Left ventricle myocardium superior (tissue), 1 donor: Measurements from ENCODE around the gene PTCRA. TPM values are rescaled to one million over a fixed set of nuclear protein-coding genes. Genes with fewer than 3 reads are reported as not detected.
A peak's percentile ranks its signal among the peaks of the same experiment; 100 is the strongest.
"Not testable (repeated sequence)": the region's sequence is repeated elsewhere in the genome, so short reads cannot be mapped to it uniquely, and the experiment has no call there.

Experiments
- ATAC-seq: fragments of 200-7000 bp; cut with Tn5 transposase; one replicate; pipeline ENCODE4 v1.9.1; 2020; ENCODE audit warnings: mild to moderate bottlenecking, moderate library complexity
- DNase-seq: peaks from one replicate; pipeline ENCODE4 v3.0.0-alpha.2; 2020
- intact Hi-C: fragments of 100-400 bp; cut with micrococcal nuclease; formaldehyde crosslinking; loops from one replicate; pipeline ENCODE4 v1.11.0; 2022
- total RNA-seq: library from RNA; stranded (reverse); fragmentation: NEBNext Ultra II Directional; extraction: Animal tissue kit (Norgen Biotek cat#: 25700); gene quantifications from one replicate; pipeline ENCODE4 v1.2.1, GENCODE V29; 2021
- donor health status: DM: no; HTN: yes; CAD: no; lungs with severe emphysema.

The PTCRA gene
- total RNA-seq, 1 donor from 2014 or later, result not detected

DNA sequence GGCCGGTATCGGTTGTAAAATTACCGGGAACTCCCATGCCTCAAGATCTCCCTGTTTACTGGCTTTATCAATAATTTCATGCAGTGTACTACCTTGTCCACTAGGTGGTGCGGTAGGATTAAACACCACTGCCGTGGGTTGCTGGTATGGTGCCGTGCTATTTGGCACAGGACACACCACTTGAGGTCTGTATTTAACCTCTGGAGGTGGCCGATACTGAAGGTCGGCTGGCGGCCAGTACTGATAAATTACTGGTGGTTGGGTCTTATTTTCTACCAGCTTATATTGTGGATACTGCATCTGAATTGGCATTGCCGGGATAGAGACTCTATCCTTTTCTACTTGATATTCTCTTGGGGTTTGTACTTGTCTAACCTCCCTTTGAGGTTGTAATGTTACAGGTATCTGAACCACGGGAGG is 14.3 kb upstream of the PTCRA start:
- intact Hi-C loops, result loop anchor here (5.0 kb wide), 1 partner anchor 241 kb away; no protein-coding TSS in a partner anchor
- peak; percentile 98 for ATAC-seq
- DNase-seq, result peak; percentile 84

DNA sequence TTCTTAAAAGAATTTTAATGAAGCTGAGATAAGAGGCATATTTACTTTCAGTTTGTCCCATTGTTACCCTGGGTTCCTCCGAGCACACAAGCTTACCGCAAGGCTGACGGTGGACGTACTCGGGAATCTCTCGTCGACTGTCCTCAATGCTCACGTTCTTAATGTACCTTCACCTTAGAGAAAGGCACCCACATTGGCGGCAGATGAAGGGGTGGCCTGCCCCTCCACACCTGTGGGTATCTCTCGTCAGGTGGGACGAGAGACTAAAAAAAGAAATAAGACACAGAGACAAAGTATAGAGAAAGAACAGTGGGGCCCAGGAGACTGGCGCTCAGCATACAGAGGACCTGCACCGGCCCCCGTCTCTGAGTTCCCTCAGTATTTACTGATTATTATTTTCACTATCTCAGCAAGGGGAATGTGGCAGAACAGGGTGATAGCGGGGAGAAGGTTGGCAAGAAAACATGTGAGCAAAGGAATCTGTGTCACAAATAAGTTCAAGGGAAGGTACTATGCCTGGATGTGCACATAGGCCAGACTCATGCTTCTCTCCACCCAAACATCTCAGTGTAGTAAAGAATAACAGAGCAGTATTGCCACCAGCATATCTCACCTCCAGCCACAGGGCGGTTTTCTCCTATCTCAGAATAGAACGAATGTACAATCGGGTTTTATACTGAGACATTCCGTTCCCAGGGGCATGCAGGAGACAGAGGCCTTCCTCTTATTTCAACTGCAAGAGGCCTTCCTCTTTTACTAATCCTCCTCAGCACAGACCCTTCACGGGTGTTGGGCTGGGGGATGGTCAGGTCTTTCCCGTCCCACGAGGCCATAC is 13.2 kb upstream of the PTCRA start:
- not testable (repeated sequence) for DNase-seq
- intact Hi-C loops, result loop anchor here (5.0 kb wide), 1 partner anchor 240 kb away; no protein-coding TSS in a partner anchor
- ATAC-seq, result peak; percentile 43

DNA sequence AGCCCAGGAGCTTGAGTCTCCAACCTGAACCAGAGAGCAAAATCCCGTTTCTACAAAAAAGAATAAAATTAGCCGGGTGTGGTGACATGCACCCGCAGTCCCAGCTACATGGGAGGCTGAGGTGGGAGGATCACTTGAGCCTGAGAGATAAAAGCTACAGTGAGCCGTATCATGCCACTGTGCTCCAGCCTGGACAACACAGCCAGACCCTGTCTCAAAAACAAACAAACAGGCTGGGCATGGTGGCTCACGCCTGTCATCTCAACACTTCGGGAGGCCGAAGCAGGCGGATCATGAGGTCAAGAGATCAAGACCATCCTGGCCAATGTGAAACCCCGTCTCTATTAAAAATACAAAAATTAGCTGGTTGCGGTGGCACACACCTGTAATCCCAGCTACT is 11.4 kb upstream of the PTCRA start:
- no peak for ATAC-seq
- intact Hi-C loops, result loop anchor here (5.0 kb wide), 1 partner anchor 238 kb away; no protein-coding TSS in a partner anchor
- DNase-seq, result no peak

DNA sequence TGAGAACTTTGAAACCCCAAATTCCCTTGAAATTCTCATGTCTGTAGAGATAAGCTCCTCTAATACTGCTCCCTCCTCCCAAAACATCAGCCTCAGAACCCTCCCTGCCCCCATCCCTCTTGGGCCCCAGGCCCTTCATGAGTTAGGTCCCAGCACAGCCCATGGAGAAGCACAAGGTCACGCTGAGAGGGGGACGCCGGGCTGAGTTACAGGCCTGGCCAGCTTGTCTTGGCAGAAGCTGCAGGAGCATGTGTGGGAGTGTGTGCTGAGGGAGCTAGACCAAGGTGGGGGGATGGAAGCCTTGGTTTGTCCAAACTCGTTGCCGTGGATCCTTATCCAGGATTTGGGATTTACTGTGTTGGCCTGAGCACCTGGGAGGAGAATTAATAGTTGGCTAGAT is 8.5 kb upstream of the PTCRA start:
- ATAC-seq, result peak; percentile 77
- DNase-seq, result peak; percentile 55
- intact Hi-C loops, result no loop called here

DNA sequence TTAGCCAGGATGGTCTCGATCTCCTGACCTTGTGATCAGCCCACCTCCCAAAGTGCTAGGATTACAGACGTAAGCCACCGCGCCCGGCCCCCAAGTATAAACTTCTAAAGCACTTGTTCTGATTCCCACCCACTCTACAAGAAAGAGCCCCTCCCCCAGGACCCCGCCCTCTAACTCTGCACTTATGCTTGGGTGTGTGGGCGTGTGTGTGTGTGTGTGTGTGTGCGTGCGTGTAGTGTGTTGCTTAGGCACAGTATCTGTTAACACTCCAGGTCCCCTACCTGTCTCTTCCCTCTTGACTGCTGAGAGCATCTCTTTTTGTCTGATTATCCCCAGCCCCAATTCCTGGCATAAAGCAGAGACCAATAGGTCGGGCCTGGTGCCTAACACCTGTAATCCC is 6.0 kb upstream of the PTCRA start:
- ATAC-seq, result no peak
- intact Hi-C loops, result no loop called here
- no peak for DNase-seq

DNA sequence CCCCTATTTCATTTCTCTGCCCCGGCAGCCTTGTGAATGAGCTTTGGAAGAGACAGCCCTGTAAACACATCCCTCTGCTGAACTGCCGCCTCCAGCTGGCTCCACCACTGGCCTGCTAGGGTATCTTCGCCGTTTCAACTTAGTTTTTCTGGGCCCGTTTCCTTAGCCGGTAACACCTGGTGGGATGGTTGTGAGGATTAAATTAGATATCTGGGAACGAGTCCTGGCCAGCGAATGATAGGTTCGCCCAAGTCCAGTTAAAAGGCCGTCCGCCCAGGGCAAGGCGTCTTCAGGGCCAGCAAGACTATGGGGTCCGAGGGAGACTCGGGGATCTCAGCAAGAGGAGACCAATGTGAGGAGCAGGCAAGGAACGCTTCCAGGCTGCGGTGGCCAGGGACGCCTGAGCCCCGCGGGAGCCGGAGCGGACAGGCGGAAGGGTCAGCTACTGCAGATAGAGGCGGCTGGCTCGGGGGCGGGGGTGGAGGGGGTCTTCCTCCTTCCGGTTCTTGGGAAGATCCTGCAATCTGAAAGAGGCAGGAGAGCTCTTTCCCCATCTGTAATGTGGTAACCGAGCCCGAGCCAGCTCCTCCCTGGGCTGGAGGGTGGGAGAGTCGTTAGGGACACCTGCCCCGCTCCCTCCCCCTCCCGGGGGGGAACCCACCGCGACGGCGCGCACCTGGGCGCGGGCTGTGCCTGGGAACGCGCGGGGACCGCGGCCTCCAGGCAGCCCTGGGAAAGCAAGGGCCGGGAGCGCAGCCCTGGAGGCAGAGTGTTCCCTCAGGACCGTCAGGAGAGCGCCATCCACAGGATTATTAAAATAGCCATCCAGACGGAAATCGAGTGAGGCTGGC is 4.5 kb upstream of the PTCRA start:
- no peak for DNase-seq
- ATAC-seq, result no peak
- intact Hi-C loops, result no loop called here

DNA sequence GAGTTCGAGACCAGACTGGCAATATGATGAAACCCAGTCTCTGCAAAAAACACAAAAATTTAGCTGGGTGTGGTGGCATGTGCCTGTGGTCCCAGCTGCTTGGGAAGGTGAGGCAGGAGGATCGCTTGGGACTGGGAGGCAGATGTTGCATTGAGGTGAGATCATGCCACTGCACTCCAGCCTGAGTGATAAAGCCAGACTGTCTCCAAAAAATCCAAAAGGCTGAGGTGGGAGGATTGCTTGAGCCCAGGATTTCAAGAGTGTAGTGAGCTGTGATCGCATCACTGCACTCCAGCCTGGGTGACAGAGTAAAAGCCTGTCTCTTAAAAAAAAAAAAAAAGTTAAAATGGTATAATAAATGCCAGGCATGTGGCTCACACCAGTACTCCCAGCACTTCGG is 1.3 kb upstream of the PTCRA start:
- intact Hi-C loops, result no loop called here
- no peak for DNase-seq
- ATAC-seq, result no peak

DNA sequence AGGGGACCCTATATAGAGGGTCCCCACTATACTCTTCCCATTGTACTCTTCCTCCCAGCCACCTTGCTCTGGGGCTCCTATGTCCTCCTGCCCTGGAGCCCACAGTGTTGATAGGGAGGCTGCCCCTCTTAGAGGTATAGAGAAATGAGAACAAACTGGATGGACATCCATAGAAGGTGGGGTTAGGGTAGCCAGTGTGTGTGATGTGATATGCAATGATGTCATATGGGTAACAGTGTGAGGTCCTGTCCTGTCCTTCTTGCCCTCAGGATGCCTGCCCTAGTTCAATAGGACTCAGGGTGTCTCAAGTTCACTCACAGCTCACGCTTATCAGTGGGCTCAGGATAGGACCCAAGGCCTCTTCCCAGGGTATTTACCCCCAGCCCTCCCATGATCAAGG is 435 bp downstream of the PTCRA start:
- no peak for ATAC-seq
- no peak for DNase-seq
- intact Hi-C loops, result no loop called here

DNA sequence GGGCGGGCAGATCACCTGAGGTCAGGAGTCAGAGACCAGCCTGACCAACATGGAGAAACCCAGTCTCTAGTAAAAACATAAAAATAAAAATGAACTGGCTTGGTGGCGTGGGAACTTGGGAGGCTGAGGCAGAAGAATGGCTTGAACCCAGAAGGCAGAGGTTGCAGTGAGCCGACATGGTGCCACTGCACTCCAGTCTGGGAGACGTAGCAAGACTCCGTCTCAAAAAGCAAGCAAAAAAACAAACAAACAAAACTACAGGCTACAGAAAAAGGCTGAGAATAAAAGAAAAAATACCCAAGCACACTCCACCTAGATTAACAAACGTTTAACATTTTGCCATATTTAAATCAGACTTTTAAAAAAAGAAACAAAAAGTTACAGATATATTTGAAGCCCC is 5.9 kb downstream of the PTCRA start:
- ATAC-seq, result no peak
- intact Hi-C loops, result no loop called here
- DNase-seq, result no peak

DNA sequence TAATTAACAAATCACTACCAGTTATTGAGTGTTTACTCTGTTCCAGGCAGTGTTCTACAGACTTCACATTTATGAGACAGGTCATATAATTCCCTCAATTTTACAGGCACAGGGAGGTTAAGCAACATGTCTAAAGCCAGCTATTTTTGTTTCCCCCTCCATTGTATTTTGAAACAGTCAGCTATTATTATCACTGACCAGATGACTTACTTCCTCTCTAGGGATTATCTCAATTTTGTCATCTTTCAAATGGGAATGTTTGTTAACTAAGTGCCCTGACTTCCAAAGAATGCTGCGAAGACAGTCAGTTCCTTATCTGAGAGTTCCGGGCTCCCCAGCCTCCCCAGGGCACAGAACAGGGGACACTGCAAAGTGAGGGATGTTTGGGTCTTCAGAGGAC is 7.8 kb downstream of the PTCRA start:
- ATAC-seq (no peak), DNase-seq (no peak)
- intact Hi-C loops, result no loop called here

DNA sequence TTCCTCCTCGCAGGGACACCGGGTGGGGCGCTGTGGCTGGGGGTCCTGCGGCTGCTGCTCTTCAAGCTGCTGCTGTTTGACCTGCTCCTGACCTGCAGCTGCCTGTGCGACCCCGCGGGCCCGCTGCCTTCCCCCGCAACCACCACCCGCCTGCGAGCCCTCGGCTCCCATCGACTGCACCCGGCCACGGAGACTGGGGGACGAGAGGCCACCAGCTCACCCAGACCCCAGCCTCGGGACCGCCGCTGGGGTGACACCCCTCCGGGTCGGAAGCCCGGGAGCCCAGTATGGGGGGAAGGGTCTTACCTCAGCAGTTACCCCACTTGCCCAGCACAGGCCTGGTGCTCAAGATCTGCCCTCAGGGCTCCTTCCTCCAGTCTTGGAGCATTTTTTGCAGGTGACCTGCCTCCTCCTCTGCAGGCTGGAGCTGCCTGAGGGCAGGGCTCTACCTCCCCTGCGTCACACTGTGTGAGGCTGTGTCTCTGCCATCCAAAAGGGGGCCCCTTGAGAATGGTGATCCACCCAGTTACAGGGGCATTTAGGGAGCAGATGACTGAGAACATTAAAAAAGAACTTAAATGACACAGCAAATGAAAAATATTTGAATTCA is 9.5 kb downstream of the PTCRA start:
- ATAC-seq (no peak), DNase-seq (no peak)
- intact Hi-C loops, result no loop called here

DNA sequence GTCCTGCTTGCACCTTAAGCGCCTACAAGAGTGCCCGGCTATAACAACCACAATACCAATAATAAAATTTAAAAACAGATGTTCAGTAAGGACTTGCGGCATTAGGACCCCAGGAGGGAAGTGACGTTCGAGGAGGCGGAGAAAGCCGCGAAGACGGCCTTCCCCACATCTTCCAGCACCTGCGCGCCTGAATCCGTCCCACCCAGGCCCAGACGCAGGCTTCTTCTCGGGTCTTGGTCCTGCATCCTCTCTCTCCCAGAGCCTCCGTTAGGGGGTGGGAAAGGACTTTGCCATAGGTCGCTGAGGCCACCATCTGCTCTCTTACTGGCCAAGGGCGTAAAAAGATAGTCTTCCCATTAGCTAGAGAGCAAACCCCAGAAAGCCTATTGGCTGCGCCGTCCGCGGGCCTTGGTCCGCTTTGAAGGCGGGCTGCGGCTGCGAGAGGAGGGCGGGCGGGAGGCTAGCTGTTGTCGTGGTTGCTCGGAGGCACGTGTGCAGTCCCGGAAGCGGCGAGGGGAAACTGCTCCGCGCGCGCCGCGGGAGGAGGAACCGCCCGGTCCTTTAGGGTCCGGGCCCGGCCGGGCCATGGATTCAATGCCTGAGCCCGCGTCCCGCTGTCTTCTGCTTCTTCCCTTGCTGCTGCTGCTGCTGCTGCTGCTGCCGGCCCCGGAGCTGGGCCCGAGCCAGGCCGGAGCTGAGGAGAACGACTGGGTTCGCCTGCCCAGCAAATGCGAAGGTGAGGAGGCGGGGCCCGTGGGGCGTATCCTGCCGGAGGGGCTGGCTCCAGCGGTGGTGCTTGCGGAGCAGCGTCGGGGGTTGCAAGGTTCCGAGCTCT is 13.3 kb downstream of the PTCRA start, which contains the start of gene CNPY3:
CNPY3 (plus strand) TSS at position 495 of the 835 bp plus-strand sequence; CDS start at position 586, 91 bp downstream.
- peak; percentile 94 for DNase-seq
- ATAC-seq, result peak; percentile 97
- intact Hi-C loops, result no loop called here

DNA sequence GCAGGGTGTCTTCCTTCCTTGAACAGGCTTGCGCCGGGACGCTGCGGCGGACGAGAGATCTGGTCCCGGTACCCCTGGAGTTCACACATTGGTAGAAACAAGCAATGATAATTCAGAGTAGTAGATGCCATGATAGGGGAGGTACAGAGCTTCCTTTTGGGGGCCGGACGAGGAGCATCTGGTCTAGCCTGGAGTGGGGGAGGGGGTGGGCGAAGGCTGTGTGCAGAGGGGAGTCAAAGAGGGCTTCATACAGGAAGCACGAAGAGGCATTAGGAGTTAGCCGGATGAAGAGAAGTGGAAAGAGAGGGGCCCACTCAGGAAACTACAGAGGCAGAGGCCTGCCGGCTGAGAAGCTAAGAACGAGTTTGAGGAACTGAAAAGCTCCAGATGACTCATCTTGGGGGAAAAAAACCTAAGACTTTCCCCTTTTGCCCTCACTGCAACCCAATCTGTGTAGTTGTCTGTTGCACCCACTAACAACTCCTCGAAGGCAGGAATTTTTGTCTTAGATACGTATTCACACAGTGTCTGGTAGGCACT is 14.0 kb downstream of the PTCRA start:
- intact Hi-C loops, result no loop called here
- DNase-seq (peak; percentile 40), ATAC-seq (peak; percentile 24)

DNA sequence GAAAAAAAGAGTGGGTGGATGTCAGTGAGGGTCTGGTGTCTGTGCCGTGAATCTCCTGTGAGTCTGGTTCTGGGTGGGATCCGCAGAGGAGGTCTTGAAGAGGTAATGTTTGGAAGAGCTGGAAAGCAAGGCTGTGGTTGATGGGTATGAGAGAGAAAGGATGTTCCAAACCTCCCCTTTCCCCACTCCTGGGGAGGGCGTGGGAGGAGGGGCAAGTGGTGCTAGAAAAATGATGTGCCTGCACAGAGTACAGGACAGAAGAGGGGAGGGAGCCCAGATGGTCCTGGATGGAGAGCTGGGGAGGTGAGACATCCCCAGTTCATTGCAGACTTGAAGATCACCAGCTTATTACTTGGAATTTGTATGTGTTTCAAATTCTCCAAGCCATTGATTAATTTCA is 16.6 kb downstream of the PTCRA start:
- intact Hi-C loops, result no loop called here
- DNase-seq, result no peak
- no peak for ATAC-seq

DNA sequence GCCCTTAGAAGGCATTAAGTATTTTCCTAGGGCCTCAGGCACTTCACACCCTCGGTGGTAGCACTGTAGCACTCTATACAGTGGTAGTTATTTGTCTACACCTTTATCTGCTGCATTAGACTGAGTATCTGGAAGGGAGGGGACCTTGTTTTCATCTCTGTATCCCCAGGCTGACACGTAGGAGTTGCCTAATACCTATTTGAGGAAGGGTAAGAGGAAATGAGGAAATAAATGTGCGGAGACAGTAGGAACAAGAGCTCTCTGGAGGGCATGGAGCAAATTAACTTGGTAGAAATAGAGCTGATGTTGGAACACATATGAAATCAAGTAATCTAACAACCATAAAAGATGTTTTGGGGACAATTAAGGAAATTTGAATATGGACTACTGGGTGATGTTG is 17.4 kb downstream of the PTCRA start:
- intact Hi-C loops, result no loop called here
- DNase-seq (no peak), ATAC-seq (no peak)

DNA sequence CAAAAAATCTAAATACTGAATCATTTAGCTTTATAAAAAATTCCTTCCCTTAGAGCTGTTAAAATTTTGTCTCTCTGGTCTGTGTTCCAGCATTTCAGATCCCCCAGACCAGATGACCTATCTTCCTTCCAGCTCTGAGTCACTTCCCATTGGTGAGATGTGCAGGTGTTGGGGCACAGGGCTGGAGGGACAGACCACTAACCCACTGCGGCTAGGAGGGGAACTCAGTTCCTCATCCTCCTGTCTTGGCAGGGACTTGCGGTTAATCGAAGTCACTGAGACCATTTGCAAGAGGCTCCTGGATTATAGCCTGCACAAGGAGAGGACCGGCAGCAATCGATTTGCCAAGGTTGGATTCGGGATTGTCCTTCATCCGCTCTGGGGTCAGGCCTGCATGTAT is 19.5 kb downstream of the PTCRA start:
- no peak for DNase-seq
- ATAC-seq, result no peak
- intact Hi-C loops, result no loop called here

DNA sequence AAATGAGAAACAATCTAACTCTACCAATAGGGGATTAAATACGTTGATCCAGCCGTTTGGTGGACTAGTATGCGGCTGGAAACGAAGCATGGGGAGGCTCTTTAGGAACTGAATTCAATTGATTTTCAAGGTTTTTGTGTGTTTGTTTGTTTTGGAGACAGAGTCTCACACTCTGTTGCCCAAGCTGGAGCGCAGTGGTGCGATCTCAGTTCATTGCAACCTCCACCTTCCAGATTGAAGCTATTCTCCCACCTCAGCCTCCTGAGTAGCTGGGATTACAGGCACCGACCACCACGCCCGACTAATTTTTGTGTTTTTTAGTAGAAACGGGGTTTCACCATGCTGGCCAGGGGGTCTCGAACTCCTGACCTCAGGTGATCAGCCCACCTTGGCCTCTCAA is 20.5 kb downstream of the PTCRA start:
- no peak for ATAC-seq
- intact Hi-C loops, result no loop called here

DNA sequence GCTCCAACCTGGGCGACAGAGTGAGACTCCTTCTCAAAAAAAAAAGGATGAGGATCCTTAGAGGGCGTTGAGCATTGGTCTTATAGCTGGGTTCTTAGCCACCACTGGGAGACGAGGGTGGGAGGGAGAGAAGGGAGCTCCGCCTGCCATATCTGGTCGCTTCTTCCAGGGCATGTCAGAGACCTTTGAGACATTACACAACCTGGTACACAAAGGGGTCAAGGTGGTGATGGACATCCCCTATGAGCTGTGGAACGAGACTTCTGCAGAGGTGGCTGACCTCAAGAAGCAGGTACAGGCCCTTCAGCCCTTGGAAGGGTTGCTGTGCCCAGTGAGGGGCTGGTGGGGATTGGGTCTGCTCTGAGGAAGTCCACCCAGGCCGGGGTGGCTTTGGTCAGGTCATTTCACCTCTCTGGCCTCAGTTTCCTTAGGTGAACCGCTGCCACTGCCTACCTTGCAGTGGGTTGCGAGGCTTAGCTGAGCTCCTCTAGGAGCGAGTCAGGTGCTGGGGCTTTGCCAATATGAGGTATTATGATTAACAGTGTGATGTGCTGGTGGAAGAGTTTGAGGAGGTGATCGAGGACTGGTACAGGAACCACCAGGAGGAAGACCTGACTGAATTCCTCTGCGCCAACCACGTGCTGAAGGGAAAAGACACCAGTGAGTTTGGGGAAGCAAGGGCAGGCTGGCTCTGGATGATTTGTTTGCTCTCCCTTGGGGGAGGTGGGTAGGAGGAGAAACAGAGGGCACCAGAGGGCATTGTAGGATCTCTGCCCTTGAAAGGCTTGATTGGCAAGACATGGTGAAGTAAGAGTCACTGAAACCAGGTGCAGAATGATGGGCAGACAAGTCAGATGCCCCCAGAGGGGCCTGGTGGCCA is 21.9 kb downstream of the PTCRA start:
- ATAC-seq (no peak), DNase-seq (no peak)
- intact Hi-C loops, result no loop called here

More for the DNA sequence above, 20.5 kb downstream of the PTCRA start:
- DNase-seq, result no peak
